SJCRH30 (cell line): ENCODE measurements around the gene GTPBP6. TPM values are rescaled to one million over a fixed set of nuclear protein-coding genes. Genes with fewer than 3 reads are reported as not detected.
A peak's percentile ranks its signal among the peaks of the same experiment; 100 is the strongest.

Experiments
- DNase-seq, 2 experiments: peaks; one replicate each; pipeline ENCODE4 v3.0.0-alpha.2; 2015 to 2020
- H3K27ac ChIP-seq: fragments of 250-450 bp; sonication (Bioruptor Pico); 2 replicates; pipeline ENCODE4 v1.5.1; 2020; ENCODE audit warnings: mild to moderate bottlenecking, moderate library complexity
- H3K27me3 ChIP-seq: fragments of 250-450 bp; sonication (Bioruptor Pico); 2 replicates; pipeline ENCODE4 v1.5.1; 2020; ENCODE audit warnings: mild to moderate bottlenecking, moderate library complexity
- H3K36me3 ChIP-seq: fragments of 250-450 bp; sonication (Bioruptor Pico); 2 replicates; pipeline ENCODE4 v1.5.1; 2020; ENCODE audit warnings: mild to moderate bottlenecking, moderate library complexity
- H3K4me1 ChIP-seq: fragments of 250-450 bp; sonication (Bioruptor Pico); 2 replicates; pipeline ENCODE4 v1.5.1; 2020; ENCODE audit warnings: mild to moderate bottlenecking, moderate library complexity
- H3K4me3 ChIP-seq: fragments of 250-450 bp; sonication (Bioruptor Pico); 2 replicates; pipeline ENCODE4 v1.5.1; 2020; ENCODE audit warnings: mild to moderate bottlenecking, moderate library complexity
- H3K9me3 ChIP-seq: fragments of 250-450 bp; sonication (Bioruptor Pico); replicated peaks from 2 replicates; pipeline ENCODE4 v1.5.1; 2020; ENCODE audit warnings: mild to moderate bottlenecking, moderate library complexity
- total RNA-seq: library from RNA; depleted of rRNA; stranded (reverse); fragments of >200 nt; shearing (Covaris generic); gene quantifications from 2 replicates; pipeline ENCODE4 v1.2.3, GENCODE V29; 2014

The GTPBP6 gene
- total RNA-seq, 1 experiment from 2014 or later, result 29.6 TPM

DNA sequence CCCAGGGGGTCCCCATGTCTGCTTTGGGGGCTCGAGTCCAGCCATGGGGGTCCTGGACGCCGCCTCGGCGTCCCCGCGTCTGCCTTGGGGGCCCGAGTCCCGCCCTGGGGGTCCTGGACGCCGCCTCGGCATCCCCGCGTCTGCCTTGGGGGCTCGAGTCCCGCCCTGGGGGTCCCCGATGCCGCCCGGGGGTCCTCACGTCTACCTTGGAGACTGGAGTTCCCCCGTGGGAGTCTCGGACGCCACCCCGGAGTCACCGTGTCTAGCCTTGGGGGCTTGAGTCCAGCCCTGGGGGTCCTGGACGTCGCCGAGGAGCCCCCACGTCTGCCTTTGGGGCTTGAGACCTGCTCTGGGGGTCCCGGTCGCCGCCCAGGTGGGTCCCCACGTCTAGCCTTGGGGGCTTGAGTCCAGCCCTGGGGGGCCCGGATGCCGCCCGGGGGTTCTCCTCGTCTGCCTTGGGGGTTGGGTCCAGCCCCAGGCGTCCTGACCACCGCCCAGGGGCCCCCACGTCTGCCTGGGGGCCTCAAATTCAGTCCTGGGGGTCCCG, 1.1 kb upstream of the GTPBP6 start:
- H3K4me3 ChIP-seq, result peak overlapping the region; percentile 91
- no peaks in the 10 kb centered on the region for H3K4me1 ChIP-seq
- peaks cover 5% of the 10 kb centered on the region; the same call in 1 of the 2 replicates for H3K36me3 ChIP-seq
- H3K27ac ChIP-seq, result peak overlapping the region; percentile 79
- no peaks in the 10 kb centered on the region for H3K9me3 ChIP-seq
- no peak for DNase-seq
- H3K27me3 ChIP-seq, result no peaks in the 10 kb centered on the region

DNA sequence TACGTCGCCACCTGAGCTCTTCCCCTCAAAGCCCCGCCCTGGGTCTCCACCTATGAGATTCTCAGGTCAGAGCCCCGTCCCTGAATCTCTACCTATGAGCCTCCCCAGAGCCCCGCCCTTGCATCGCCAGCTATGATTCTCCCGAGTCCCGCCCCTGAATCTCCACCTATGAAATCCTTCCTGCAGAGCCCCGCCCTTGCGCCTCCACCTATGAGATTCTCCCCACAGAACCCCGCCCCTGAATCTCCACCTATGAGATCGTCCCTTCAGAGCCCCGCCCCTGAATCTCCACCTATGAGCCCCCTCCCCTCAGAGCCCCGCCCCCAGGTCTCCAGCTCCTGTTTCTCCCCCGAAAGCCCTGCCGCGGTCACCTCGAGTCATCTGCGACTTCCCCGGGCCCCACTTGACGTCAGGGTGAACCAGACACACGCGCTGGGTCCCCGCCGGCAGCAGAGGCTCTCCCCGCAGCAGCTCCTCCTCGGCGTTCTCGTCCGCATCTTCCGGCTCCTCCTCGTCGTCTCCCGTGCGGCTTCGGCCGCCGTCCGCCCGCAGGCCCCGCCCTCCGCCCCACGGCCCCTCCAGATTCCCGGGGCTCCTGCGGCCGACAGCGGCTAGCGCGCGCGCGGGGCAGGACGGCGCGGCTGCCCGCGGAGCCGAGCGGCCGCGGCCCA, 393 bp downstream of the GTPBP6 start:
- peak; percentile 98 for DNase-seq
- Histone ChIP-seq H3K27ac (peak overlapping the region; percentile 77), H3K27me3 (no peaks in the 10 kb centered on the region), H3K4me3 (peak overlapping the region; percentile 91), H3K4me1 (no peaks in the 10 kb centered on the region), H3K36me3 (peaks cover 15% of the 10 kb centered on the region; the same call in 1 of the 2 replicates), H3K9me3 (no peaks in the 10 kb centered on the region)

DNA sequence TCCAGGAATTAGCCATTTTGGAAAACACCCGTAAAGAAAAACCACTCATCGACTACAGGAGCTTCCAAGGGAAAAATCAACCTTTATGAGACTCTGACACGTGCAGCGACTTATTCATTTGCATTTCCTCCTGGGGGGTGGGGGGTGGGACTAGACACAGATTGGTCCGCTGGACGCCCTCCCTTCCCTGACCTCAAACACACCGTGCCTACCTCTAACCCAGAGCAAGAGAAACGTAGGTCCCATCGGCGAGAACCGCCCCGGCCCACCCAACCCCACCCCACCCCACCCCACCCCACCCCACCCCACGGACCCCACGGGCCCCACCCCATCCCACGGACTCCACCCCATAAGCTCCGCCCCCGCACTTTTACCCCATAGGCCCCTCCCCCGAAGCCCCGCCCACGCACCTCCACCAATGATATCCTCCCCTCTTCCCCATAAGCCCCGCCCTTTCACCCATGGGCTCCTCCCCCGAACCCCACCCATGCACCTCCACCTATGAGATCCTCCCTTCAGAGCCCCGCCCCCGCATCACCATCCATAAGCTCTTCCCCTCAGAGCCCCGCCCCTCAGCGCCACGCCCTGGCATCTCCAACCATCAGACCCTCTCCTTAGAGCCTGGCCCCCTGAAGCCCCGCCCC, 1.1 kb downstream of the GTPBP6 start:
- H3K27ac ChIP-seq, result no peak overlapping the region; the same call in 1 of the 2 replicates
- no peaks in the 10 kb centered on the region for H3K9me3 ChIP-seq
- no peaks in the 10 kb centered on the region for H3K27me3 ChIP-seq
- H3K4me3 ChIP-seq, result peak overlapping the region; percentile 91
- H3K4me1 ChIP-seq, result no peaks in the 10 kb centered on the region
- no peak for DNase-seq
- peaks cover 21% of the 10 kb centered on the region for H3K36me3 ChIP-seq

DNA sequence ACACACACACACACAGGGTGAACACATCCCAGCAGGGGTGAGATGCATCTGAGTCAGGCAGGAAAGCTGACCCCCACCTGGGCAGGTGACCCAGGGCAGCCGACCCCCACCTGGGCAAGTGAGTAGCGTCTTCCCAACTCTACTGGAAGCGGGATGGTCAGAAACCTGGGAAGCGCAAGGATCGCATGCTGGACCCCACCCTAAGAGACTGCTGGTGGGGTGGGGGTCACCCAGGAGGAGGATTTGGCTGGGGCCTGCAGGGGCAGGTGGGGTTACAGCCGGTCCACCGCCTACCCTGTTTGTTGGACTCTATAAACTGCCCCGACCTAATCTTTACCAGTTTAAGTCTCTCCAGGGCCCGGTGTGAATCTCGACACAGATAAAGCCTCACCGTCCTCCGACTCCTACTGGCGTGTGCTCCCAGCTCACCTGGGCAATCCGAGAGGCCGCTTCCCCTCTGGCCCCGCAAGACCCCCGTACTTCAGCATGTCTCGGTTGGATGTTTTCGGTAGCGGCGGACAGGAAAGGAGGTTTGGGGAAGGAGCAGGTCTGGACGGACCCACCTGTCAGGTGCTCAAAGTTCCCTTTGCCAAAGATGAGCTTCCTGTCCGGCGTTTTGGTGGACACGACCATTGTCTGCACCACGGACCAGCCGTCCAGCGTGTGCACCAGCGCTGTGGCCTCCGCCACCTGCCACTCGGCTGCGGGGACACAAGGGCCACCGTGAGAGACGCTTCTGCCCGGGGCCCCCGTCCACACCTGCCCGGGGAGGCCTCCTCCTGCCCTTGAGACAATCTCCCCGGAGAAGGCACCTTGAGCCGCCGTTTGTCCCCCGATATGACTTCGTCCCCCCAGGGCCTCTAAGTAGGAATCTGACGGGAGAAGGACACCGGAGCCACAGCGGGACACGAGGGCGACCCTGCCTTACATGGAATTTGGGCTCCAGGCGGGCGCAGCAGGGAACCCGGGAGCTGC, 2.0 kb downstream of the GTPBP6 start:
- Histone ChIP-seq H3K27ac (no peak overlapping the region), H3K4me3 (no peak overlapping the region)
- DNase-seq, result no peak

DNA sequence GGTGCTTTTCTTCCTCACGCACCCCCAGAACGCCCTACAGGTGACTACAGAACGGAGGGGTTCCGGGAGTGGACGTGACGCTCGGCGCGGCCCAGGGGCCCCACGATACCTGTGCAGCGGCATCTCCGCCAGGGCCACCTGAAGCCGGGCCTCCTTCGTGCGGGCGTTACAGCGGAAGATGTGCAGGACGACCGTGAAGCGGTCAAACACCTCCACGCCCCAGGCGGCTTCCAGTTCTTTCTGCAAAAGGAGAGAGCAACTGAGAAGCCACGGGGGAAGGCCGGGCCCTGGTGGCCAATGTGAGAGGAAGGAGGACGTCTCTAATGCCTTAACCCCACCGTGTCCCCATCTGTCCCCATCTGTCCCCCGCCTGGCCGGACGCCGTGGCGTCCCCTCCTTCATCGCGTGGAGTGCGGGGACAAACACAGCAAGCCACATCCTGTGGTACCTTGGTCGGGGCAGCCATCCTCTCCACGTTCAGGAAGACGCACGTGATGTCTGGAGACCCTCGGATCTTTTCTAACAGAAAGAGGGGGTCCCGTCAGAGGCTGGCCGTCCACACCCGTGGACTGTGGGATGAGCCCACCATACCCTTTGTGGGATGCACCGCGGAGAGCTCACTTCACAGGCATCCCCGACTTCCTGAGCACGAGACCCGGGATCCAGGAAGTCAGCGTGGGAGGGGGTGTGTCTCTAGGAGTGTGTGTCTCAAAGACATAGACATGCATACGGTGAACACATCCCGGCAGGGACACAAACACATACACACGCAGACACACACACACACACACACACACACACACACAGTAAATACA, 3.6 kb downstream of the GTPBP6 start:
- Histone ChIP-seq H3K9me3 (no peaks in the 10 kb centered on the region), H3K4me1 (no peaks in the 10 kb centered on the region), H3K27ac (no peak overlapping the region), H3K4me3 (no peak overlapping the region), H3K36me3 (peaks cover 38% of the 10 kb centered on the region), H3K27me3 (no peaks in the 10 kb centered on the region)
- DNase-seq, result no peak

More for the DNA sequence above, 2.0 kb downstream of the GTPBP6 start:
- Histone ChIP-seq H3K36me3 (peaks cover 27% of the 10 kb centered on the region), H3K27me3 (no peaks in the 10 kb centered on the region), H3K4me1 (no peaks in the 10 kb centered on the region), H3K9me3 (no peaks in the 10 kb centered on the region)

DNA sequence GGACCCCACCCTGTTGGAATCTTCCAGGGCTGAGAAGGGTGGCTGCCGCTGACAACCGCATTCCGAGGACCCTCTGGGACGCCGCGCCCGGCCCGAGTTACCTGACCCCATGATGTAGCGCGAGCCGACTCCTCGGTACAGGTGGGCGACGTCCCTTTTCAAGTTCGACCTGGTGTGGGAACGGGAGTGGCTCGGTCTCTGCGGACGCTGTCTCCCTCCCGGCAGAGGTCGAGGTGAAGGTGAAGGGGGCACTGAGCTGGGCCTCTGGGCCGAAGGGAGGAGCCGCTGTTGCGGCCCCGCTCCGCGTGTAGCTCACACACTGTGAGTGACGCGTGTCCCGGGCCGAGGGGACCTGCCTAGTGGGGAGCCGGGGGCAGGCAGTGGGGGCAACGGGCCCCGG, 4.5 kb downstream of the GTPBP6 start:
- no peak for DNase-seq
- Histone ChIP-seq H3K36me3 (peaks cover 41% of the 10 kb centered on the region), H3K4me3 (no peak overlapping the region), H3K27ac (no peak overlapping the region), H3K4me1 (no peaks in the 10 kb centered on the region), H3K9me3 (no peaks in the 10 kb centered on the region), H3K27me3 (no peaks in the 10 kb centered on the region)

DNA sequence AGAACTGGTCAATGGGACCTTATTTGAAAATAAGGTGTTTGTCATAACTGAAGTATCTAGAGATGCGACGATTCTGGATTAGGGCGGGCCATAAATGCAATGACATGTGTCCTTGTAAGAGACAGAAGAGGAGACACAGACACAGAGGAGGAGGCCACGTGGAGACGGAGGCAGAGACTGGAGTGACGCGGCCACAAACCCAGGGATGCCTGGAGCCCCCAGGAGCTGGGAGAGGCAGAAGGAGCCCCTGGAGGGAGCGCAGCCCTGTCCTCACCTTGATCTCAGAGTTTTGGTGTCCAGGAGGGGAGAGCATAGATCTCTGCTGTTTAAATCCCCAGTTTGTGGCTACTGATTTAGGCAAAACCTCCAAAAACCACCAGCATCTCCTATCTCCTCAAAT, 5.0 kb downstream of the GTPBP6 start:
- peaks cover 45% of the 10 kb centered on the region for H3K36me3 ChIP-seq
- no peak overlapping the region for H3K27ac ChIP-seq
- DNase-seq, result no peak
- H3K4me1 ChIP-seq, result no peaks in the 10 kb centered on the region
- H3K27me3 ChIP-seq, result no peaks in the 10 kb centered on the region
- H3K4me3 ChIP-seq, result no peak overlapping the region
- H3K9me3 ChIP-seq, result no peaks in the 10 kb centered on the region

DNA sequence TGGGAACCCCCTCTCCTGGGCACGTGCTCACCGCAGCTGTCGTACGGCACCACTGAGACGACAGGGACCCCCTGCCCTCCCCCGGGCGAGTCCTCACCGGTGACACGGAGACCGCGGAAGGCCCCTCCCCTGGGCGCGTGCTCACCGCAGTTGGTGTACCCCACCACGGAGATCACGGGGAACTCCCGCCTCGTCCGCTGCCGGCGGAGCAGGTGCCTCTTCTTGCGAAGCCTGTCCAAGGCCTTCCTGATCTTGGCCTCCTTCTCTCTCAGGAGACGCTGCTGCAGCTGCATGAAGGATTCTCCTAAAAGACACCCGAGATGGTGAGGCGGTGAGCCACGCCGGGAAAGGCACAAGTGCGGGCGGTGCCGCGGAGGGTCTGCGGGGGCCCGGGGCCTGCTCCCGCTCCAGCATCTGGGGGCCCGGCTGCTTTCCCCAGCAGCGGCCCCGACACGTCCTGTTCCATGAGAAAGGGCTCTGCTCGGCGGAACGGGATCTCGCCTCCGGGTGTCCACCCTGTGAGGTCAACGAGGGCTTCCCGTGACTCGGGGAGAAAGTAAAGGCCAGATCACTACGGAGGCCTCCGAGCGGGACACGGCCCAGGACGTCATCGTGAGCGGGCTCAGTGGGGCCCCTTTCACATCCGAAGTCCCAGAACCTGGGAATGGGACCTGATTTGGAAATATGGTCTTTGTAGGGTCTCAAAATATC, 5.8 kb downstream of the GTPBP6 start:
- Histone ChIP-seq H3K4me3 (no peak overlapping the region), H3K27me3 (no peaks in the 10 kb centered on the region), H3K27ac (no peak overlapping the region), H3K36me3 (peaks cover 52% of the 10 kb centered on the region), H3K4me1 (no peaks in the 10 kb centered on the region), H3K9me3 (no peaks in the 10 kb centered on the region)
- no peak for DNase-seq

DNA sequence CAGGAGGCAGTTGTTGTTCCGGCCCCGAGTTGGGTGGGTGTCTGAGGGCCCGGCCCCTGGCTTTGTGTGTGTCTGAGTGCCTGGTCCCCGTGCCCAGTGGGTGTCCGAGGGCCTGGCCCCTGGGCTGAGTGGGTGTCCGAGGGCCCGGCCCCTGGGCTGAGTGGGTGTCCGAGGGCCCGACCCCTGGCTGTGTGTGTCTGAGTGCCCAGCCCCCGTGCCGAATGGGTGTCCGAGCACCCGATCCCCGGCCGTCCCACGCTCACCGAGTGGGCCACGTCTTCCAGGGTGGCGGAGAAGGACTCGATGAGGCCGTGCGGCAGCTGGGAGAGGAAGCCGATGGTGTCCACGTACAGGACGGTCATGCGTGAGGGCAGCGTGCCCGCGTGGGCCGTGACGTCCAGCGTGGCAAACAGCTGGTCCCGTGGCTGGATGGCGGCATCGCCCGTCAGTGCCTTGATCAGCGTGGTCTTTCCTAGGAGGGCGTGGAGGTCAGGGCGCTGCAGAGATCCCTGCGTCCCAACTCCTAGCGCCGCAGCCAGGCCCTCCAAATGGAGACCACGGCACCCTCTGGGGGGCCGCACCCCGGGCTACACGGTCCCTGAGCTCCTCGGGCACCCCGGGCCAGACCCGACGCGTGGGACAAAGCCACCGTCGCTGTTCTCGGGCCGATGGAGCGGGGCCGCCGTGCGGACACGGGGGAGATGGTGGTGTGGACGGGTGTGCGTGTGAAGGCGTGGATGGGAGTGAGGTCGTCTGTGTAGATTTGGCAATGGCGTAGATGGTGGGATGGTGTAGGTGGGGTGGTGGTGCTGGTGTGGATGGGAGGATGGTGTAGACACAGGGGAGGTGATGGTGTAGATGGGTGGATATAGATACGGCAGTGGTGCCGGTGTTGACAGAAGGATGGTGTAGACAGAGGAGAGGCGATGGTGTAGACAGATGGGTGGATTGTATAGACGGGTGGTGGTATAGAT, 7.2 kb downstream of the GTPBP6 start:
- H3K27me3 ChIP-seq, result no peaks in the 10 kb centered on the region
- H3K27ac ChIP-seq, result no peak overlapping the region
- H3K36me3 ChIP-seq, result peaks cover 61% of the 10 kb centered on the region
- H3K4me1 ChIP-seq, result no peaks in the 10 kb centered on the region
- no peaks in the 10 kb centered on the region for H3K9me3 ChIP-seq
- DNase-seq, result no peak
- no peak overlapping the region for H3K4me3 ChIP-seq

DNA sequence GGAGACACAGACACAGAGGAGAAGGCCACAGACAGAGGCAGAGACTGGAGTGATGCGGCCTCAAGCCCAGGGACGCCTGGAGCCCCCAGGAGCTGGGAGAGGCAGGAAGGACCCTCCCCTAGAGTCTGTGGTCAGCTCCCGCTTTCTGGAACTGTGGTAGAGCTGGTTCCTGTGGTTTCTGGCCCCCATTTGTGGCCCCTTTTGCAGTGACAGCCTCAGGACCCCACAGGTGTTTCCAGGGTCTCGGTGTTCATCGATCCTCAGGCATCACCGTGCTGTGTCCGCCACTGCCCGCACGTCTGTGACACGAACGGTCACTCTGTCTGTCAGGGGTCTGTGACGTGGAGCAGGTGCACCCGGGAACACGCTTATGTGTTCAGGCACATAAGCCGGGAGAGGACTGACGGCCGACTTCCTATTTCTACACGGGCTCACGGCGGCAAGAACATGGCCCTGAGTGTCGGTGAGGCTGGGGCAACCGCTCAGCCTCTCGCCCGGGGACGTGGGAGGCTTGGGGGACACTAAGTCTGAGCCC, 7.9 kb downstream of the GTPBP6 start:
- no peaks in the 10 kb centered on the region for H3K9me3 ChIP-seq
- no peak overlapping the region for H3K27ac ChIP-seq
- H3K27me3 ChIP-seq, result no peaks in the 10 kb centered on the region
- peaks cover 66% of the 10 kb centered on the region for H3K36me3 ChIP-seq
- no peak overlapping the region for H3K4me3 ChIP-seq
- DNase-seq, result no peak
- no peaks in the 10 kb centered on the region for H3K4me1 ChIP-seq

DNA sequence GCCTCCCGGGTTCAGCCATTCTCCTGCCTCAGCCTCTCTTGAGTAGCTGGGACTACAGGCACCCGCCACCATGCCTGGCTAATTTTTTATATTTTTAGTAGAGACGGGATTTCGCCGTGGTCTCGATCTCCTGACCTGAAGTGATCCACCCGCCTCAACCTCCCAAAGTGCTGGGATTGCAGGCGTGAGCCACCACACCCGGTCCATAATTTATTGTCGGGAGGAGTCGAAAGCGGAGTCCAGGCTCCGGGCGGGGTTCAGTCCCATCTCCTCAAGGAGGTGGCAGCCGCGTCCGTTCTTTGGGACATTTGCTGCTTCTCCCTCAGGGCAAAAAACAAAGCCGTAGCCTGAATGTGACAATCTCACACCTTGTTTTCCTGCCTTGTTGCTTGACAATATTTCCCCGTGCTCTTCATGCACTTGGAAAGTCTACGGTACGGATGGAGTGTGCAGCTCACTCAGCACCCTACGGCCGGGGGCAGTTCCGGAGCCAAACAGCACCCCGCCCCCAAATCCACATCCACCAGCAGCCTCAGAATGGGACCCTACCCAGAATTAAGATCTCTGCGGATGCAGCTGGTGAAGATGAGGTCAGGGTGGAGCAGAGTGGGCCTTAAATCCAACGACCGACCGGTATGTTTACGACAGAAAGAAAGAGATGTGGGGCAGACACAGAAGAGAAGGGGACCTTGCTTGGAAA, 9.6 kb downstream of the GTPBP6 start:
- Histone ChIP-seq H3K9me3 (no peaks in the 10 kb centered on the region), H3K27ac (no peak overlapping the region), H3K4me3 (no peak overlapping the region), H3K36me3 (peaks cover 64% of the 10 kb centered on the region), H3K27me3 (no peaks in the 10 kb centered on the region), H3K4me1 (no peaks in the 10 kb centered on the region)
- DNase-seq, result no peak
